Stimulated activated CD8-positive, alpha-beta memory T cell treated with anti-CD3 and anti-CD28 coated beads, Interleukin-7, amount 100 ng/mL, for 48 hours (primary cell): ENCODE measurements around the gene SLC38A6.

ENCODE experiments used
- DNase-seq, 2 donors: peaks; one replicate each; pipeline ENCODE4 v3.0.0-alpha.2; 2020; ENCODE audit warnings: low read depth in 1 of 2; ENCODE audit errors: extremely low read depth in 1 of 2

The SLC38A6 gene

GRCh38 chr14:61101803-61102548, 120.9 kb downstream of the SLC38A6 start:
- no peak for DNase-seq
